CD4-positive, alpha-beta T cell treated with Interleukin-4 for 1 hour (primary cell): Measurements from ENCODE around the gene KIRREL3.

Experiments used
- DNase-seq, 2 donors: peaks; one replicate each; pipeline ENCODE4 v3.0.0-alpha.2; 2020 to 2022

The KIRREL3 gene

DNA sequence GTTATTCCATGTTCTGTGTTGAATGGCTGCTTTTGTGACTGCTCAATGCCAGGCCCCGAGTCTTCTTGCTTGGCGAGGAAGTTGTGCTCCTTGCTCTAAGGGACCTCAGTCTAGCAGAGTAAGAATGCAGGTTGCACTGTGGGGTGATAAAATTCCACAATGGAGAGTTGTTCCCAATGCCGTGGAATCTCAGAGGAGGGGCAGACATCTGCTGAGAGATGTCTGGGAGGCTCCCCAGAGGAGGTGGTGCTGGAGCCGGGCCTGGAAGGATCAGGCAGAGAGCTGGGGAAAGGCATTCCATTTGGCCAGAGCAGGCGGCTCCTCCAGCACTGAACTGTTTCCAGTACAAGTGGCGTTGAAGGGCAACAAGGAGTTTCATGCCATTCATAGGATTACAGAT is 589.9 kb downstream of the KIRREL3 start:
- no peak for DNase-seq

DNA sequence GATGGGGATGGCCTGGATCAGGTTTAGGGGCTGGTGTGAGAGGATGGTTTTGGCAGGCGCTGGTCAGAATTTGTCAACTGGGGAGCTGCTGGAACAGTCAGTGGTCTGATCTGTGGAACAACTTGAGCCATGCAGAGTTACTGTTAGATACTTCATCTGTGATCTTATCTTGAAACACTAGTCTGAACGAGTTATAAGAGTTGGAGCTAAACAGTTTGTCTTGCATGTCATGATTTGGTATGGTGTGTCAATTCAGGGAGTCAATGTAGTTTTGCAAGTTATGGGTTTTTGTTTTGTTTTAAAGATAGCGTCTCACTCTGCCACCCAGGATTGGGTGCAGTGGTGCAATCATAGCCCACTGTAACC is 591.0 kb downstream of the KIRREL3 start:
- DNase-seq = no peak

DNA sequence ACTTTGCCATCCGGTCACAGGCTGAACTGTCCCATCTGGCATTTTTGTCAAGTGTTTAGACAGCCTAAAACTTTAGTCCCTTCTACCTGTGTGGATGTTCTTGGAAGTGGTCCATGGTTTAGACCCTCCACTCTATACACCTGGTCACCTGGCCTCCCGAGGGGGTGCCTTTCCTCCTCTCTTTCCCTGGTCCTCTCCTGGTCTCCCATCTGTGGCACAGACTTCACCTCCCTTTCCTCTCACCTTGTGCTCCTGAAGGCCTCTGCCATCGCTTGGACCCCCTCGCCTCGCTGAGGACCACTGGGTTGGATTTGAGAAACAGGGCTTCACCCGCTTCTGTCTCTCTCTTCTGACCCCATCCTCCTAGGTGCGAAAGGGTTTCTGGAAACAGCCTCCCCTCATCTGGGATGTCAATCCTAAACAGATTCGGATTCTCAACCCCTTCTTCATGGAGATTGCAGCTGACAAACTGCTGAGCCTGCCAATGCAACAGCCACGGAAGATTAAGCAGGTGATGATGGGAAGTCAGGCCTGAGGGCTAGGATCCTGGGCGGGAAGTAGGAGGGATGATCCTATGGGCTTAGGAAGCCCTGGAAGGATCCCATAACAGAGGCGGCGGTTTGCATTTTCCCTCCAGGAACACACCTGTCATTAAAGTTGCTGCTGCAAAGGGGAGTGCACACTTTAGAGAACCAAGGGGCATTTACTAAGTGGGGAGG is 591.5 kb downstream of the KIRREL3 start:
- DNase-seq = no peak

DNA sequence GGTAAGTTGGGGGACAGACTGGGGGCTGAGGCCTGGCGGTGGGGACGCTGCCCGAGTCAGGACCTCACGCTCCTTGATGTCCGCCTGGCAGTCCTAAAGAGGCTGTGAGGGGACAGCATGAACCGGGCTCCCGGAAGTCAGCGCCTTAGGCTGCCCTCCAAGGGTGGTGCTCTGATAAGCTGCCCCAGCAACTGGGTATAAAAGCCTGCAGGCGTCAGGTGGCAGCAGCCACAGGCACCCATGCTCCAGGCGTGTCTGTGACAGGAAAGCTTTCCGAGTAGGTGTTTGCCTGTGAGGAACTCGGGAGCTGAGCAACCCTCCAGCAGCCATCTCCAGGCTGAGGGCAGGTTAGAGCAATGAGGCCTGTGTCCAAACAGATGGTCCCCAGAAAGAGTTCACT is 592.1 kb downstream of the KIRREL3 start:
- no peak for DNase-seq

DNA sequence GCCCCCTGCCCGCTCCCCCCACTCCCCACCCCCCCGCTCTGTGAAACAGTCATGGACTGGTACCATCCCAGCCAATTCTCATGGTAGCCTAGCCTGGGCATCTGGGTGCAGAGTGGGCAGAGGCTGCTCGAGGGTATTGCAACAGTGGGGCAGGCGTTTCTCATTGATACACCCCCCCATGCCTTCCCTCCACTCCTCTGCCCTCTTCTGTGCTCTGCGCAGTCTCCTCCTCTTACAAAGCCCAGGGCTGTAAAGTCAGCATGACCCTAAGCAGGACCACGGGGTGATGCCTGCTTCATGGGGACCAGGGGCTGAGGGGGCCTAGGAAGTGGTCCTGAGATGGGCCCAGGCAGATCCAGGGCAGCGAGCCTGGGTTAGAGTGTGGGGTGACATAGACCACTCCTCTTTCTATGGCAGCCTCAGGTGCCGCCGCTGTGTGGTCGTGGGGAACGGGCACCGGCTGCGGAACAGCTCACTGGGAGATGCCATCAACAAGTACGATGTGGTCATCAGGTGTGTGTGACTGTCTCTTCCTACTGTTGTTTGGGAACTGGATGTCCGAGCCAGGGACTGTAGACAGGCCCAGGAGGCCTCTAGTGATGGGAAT is 592.8 kb downstream of the KIRREL3 start:
- DNase-seq = no peak

DNA sequence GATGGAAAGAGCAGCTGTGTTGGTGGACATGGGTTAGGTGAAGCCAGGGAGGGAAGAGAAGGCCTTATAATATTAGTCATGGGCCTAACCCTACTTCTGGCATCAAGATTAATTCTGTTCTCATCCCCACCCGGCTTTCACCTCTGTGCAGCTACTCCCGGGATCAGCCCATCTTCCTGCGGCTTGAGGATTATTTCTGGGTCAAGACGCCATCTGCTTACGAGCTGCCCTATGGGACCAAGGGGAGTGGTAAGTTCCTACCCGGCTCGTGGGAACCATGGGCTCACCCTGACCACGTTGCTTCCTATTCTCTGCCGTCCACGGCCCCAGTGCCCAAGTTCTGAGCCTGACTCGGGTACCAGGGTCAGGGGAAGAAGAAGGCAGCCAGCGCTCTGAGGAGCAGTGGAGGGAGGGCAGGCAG is 593.5 kb downstream of the KIRREL3 start:
- no peak for DNase-seq

DNA sequence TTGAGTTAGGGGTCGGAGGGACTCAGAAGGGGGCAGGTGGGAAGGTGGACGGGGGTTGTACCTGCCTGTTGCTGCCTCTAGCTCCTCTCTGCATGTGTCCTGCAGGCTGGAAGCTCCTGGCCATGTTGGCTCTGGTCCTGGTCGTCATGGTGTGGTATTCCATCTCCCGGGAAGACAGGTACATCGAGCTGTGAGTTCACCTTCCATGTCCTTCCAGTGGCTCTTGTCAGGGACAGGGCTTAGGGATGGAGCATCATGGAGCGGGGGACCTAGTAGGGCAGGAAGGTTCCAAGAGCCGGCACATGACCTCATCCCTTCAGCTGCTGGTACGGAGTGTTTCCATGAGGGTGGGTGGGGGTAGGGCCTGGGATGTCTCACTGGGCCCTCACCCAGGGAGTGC is 594.2 kb downstream of the KIRREL3 start:
- no peak for DNase-seq

DNA sequence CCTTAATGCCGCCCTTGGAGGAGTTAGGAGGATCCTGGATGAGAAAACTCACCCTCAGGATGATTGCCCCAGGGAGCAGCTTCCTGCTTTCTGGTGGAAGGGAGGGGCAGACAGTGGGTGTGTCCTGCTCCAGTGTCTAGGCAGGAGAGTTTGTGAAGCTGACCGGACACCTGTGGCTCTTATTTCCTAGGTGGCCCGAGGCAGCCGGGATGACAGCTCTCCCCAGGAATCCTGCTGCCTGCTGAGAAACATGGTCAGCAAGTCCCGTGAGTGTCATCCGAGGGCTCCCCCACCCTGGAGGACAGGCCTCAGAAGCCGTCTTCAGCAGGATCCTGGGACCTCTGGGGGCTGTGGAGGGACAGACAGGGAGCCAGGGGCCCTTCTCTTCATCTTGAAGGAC is 594.7 kb downstream of the KIRREL3 start:
- DNase-seq = no peak

DNA sequence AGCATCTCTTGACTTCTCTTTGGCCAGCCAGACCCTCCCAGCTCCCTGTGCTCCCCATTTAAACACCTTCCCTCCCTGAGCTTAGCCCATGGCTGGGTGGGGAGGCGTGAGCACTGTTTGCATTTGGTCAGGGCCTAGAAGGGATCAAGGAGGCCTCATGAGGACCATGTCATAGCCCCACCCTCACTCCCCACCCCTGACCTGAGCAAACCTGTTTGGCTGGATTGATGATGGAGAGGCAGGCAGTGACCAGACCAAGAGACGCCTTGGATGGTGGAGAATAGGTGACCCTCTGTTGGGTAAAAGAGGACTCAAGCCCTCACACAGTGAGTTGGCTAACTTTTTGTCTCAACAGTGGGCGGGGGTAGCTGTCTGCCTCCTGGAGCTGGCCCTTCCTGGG is 595.2 kb downstream of the KIRREL3 start:
- DNase-seq = no peak

DNA sequence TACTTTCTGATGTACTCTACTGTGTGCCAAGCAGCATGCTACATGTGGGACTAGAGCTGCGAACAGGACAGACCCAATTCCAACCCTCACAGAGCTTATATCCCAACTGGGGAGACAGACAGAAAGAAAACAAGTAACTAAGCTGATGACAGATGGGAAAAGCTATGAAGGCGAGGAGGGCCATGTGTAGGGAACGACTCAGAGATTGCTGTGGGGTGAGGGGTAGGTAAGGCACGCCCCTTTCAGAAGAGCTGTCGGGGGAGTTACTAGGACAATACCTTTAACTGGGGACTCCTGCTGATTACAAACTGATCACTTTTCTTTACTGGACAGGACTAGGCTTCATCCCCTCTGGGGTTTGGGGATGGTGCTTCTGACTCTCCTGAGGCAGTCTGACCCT is 596.2 kb downstream of the KIRREL3 start:
- DNase-seq = no peak

DNA sequence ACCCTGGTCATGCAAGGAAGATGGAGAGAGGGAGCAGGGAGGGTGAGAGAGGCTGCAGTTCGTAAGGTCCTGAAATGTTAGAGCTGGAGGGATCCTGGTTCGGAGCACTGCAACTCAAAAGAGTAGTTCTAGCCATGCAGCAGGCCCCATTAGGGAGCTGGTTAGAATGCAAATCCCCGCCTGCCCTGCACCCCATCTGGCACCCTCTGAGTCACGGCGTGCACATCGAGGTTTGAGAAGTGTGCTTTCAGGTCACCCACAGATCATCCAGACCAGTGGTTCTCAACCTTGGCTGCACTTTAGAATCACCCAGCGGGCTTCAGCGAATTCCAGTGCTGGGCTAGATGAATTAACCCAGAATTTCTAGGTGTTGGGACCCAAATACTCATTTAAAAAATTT is 596.9 kb downstream of the KIRREL3 start:
- no peak for DNase-seq

DNA sequence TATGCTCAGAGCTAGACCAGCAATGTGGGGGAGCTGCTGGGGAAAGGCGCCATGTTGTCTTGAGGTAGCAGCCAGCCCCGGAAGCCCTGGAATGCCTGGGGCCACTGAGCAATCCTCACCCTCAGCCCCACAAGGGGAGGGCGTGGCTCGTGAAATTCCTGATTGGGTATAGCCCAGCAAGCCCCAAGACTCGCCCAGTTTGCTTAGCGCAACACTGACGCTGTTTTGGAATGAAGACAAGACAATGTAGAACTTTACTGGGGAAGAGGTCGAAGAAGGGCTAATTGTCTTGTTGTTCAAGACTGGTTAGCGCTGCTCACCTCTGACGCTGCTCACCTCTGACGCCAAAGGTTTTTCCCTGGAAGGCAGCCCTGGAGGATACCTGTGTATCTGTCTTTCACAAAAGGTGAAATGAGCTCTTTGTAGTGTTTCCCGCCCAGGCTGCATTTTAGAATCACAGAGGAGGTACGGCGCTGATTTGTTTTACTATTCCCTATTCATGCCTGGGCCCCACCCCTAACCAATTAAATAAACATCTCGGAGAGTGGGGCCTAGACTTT is 597.5 kb downstream of the KIRREL3 start:
- DNase-seq = no peak

DNA sequence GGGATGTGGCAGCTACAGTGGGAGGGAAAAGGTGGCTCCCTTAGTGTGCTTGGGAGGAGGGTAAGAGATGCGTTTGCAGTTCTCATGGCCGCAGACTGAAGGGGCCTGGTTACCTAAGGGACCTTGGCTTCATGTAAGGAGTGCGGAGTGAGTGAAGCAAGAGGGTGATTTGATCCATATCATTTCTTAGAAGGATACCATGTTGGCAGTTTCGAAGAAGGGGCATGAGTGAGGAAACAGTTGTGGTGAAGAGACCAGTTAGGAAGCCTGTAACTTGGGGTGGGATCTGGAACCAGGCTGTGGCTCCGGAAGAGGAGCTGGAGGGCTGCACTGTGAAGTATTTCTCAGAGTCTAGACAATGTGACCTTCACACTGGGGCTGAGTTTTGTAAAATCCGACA is 600.1 kb downstream of the KIRREL3 start:
- DNase-seq = no peak

DNA sequence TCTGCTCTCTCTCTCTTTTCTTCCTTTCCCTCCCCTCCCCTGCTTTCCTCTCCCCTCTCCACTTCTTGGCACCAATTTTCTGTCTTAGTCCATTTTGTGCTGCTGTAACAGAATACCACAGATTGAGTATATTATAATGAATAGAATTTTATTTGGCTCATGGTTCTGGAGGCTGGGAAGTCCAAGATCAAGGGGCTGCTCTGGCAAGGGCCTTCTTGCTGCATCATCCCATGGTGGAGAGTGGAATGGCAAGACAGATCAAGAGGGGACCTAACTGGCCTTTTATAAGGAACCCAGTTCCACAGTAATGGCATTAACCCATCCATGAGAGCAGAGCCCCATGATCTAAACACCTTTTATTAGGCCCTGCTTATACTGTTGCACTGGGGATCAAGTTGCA is 600.6 kb downstream of the KIRREL3 start:
- no peak for DNase-seq

DNA sequence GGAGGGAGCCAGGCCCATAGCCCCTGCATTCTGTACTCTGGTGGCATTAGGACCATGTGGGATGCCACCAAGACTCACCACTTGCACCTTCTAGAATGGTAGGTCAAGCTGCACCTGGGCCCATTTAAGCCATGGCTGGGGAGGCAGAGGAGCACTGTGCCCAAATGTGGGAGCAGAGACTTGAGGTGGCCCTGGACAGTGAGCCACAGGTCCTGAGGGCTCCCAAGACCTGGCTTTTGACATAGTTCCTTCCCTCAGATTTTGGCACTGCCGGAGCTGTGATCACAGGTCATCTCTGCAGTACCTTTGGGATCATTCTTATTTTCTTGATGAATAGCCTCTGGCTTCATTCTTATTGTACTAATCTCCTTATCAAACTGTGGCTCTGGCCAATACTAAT is 601.8 kb downstream of the KIRREL3 start:
- DNase-seq = no peak

DNA sequence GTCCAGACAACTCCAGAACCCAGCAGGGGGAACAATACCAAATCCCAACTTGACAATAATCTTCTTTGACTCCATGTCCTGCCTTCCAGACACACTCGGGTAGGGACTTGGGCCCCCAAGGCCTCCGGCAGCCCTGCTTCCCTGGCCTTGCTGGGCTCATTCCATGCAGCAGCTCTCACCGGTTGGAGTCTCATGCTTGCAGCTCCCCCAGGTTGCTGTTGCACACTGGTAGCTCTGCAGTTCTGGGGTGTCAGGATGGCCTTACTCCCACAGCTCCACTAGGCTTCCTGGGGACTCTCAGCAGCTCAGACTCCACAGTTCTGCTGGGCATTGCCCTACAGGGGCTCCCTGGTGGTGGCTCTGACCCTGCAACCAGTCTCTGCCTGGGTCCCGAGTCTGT is 602.3 kb downstream of the KIRREL3 start:
- peak in 1 of 2 donors; percentile 4 for DNase-seq

DNA sequence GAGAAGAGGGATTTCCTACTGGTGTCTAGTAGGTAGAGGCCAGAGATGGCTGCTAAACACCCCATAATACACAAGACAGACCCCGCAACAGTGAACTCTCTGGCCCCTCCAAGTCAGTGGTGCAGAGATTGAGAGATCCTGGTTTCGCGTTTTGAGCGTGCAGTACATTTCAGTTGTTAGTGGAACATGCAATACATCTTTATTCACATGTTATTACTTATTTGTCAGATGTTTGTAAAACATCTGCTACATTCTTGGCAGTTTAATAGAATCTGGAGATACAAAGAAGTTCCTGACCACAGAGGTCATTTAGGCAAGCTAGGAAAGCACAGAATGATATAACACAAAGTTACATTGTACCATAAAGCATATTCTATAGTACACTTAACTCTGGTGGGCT is 603.6 kb downstream of the KIRREL3 start:
- peak in 1 of 2 donors; percentile 1 for DNase-seq

DNA sequence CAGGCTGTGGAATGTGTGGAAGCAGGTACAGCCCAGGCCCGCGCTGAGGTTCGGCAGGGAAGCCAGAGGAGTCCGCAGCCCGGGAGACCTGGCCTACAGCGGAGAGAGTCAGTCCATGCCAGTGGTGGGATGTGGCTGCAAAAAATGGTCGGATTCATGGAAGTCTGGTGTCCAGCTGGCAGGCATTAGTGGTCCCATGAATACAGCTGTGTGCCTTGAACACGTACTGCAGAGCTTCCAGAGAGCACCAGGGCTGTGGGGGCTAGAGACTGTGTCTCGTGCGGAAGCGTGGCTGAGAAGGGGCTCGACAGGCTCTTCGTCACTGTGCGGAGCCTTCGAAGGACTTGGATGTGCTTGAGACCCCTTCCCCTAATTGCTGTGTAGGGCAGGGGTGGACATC is 604.3 kb downstream of the KIRREL3 start:
- DNase-seq = peak in 1 of 2 donors; percentile 6

DNA sequence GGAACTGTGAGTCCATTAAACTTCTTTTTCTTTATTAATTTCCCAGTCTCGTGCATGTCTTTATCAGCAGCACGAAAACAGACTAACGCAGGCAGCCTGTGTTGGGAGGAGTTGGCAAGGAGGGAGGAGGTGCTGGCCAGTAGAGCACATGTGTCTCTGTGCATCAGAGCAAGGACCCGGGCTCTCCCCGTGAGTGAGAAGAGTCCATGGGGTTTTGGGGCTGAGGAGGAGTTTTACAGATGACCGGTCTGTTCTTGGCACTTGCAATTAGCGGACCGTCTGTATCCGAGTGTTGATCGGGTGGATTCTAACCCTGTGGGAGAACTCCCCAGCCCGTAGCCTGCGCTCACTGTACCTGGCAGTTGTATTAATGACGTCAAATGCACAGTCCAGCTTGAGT is 604.8 kb downstream of the KIRREL3 start:
- DNase-seq = peak in 1 of 2 donors; percentile 1

DNA sequence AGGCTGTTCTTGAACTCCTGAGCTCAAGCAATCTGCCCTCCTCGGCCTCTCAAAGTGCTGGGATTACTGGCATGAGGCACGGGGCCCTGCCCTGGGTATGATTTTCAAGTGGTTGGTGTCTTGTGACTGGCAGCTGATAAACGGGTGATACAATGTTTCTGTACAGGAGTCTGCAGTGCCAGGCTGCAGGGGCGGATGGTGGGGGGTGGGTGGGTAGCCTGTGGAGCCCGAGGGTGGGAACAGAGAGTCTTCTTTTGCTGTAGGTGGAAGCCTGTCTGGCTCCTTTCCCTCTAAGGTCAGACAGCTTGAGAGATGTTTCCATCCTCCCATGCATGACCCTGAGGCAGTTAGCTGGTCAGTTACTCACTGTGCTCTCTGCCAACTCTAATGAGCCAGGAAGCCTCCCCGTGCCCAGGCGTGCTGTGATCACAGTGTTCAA is 605.9 kb downstream of the KIRREL3 start:
- DNase-seq = peak in 1 of 2 donors; percentile 3

DNA sequence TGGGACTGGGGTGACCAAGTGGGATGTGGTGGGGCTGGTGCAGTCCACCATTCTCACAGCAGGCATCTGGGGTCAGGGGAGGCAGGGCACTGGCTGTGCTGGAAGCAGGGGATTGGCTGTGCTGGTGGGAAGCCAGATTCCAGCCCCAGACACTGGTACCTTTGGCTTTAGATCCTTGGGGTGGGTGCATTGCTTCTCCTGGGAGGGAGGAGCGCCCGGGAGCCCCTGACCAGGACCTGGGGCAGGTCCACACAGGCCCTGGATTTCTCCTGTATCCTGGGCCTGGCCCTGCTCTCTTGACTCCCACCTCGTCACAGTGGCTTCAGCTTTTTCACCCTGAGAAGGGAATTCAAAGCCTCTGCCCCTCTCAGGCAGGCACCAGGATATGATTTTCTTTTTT is 606.5 kb downstream of the KIRREL3 start:
- DNase-seq = no peak

DNA sequence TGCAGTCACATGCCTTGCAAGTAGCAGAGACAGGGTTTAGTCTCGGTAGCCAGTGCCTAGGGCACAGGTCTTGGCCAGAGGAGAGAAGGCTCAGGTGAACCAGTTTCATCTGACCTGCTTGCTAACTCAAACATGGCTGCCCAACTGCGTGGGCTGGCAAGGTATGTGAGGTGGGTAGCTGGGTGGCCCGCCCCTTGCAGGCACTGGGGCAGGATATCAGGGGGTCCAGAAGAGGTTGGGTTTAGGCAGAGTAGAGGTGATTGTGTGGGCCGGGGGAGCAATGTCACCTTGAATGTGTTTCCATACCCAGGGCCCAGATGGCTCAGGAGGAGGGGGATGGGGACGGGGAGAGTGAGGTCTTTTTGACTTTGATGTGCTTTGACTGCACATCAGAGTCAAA is 607.4 kb downstream of the KIRREL3 start:
- peak in 1 of 2 donors; percentile 4 for DNase-seq

DNA sequence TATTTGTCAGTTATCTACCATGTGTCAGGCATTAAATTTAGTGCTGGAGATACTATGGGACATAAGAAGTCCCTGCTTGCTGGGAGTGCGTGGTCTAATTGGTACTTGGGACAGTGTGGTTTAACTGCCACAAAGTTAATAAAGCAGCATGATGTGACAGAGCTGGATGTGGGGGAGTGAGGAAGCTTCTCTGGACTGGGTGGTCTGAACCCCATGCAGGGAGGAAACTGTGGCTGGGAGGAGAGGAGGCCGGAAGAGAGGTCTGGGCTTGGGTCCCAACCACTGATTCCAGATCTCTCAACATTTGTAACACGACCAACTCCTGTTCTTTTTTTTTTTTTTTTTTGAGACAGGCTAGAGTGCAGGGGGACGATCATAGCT is 607.9 kb downstream of the KIRREL3 start:
- peak in 1 of 2 donors; percentile 6 for DNase-seq

DNA sequence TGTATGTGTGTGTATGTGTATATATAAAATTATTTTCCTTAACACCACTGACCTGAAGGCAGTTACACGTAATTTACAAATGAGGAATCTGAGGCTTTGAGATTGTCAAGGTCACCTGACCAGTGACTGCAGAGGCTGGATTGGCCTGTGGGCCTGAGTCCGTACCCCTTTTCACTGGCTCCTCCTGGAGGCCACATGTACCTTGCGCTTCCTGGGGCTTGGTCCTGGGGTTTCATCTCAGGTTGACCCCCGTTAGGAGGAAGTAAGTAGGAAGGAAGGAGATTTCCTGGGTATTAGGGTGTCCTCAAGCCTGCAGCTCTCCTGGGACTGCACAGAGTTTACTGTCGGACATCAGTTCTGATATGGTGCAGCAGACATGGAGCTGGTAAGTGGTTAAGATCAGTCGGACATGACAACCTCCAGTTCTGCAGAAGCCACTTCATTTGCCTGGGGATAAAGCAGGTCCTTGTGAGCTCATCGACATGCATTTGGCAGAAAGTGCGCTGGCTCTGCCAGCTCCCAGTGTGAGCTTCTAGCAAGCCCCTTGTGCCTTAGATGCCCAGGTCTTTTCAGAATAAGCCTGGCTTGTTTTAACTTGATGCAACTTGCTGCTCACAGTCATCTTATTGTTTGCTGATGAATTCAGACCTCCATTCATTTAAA is 608.5 kb downstream of the KIRREL3 start:
- peak; percentile 5 to 34 for DNase-seq
